Breast epithelium (tissue), 3 donors: Measurements from ENCODE around the gene SLC30A7.

Experiments
- CTCF ChIP-seq, 3 donors: fragments of 450-650 bp; IDR thresholded peaks; one replicate each; pipeline ENCODE4 v1.5.1; 2016 to 2017; ENCODE audit warnings: antibody characterized with exemption in 3 of 3, mild to moderate bottlenecking in 3 of 3, moderate library complexity in 3 of 3
- POLR2A ChIP-seq: fragments of 450-650 bp; IDR thresholded peaks from one replicate; pipeline ENCODE4 v1.6.1; 2016; ENCODE audit warnings: antibody characterized with exemption, mild to moderate bottlenecking, moderate library complexity

GRCh38 chr1:100904528-100904927, 8.6 kb downstream of the SLC30A7 start:
- no peak for TF ChIP-seq POLR2A
- TF ChIP-seq CTCF (IDR thresholded peaks at IDR 0.05): no peak
